Esophagus muscularis mucosa (tissue), 3 donors: ENCODE measurements around the gene ATP5IF1.

Source experiments
- CTCF ChIP-seq, 3 experiments: fragments of 200-600 bp in 2 of 3; fragments of 450-650 bp in 1 of 3; sonication (generic) in 2 of 3; IDR thresholded peaks; one replicate each; pipeline ENCODE4 v1.5.1; 2017 to 2019; ENCODE audit warnings: antibody characterized with exemption in 3 of 3, mild to moderate bottlenecking in 2 of 3, moderate library complexity in 1 of 3
- EP300 ChIP-seq: sonication (generic); formaldehyde crosslinking; IDR thresholded peaks from one replicate; pipeline ENCODE4 v1.6.1; 2017; ENCODE audit warnings: antibody characterized with exemption

GRCh38 chr1:28197682-28198415, 38.1 kb upstream of the ATP5IF1 start:
- no peak for TF ChIP-seq CTCF (IDR thresholded peaks at IDR 0.05)
- no peak for TF ChIP-seq EP300
